Neural progenitor cell (in vitro differentiated cells): ENCODE data around the gene BCAS1. TPM values are rescaled to one million over a fixed set of nuclear protein-coding genes. Genes with fewer than 3 reads are reported as not detected.

Source experiments
- DNase-seq: peaks from one replicate; pipeline ENCODE4 v3.0.0-alpha.2; 2016; ENCODE audit warnings: low spot score
- H2AFZ ChIP-seq: fragments of 200-600 bp; sonication (generic); replicated peaks from 2 replicates; pipeline ENCODE4 v1.6.1; 2016; ENCODE audit warnings: antibody characterized with exemption
- H3F3A ChIP-seq: fragments of 200-600 bp; sonication (generic); 2 replicates; pipeline ENCODE4 v1.6.1; 2016; ENCODE audit warnings: antibody characterized with exemption, low read depth
- H3K27ac ChIP-seq: fragments of 200-600 bp; sonication (generic); 2 replicates; pipeline ENCODE4 v1.5.1; 2016; ENCODE audit warnings: mild to moderate bottlenecking
- H3K27me3 ChIP-seq: fragments of 200-600 bp; sonication (generic); 2 replicates; pipeline ENCODE4 v1.6.1; 2016; ENCODE audit warnings: mild to moderate bottlenecking, moderate library complexity
- H3K36me3 ChIP-seq: fragments of 200-600 bp; sonication (generic); 2 replicates; pipeline ENCODE4 v1.5.1; 2016
- H3K4me1 ChIP-seq: fragments of 200-600 bp; sonication (generic); 2 replicates; pipeline ENCODE4 v1.6.1; 2016; ENCODE audit warnings: mixed run types
- H3K4me2 ChIP-seq: fragments of 200-600 bp; sonication (generic); 2 replicates; pipeline ENCODE4 v1.6.1; 2016
- H3K4me3 ChIP-seq: fragments of 200-600 bp; sonication (generic); 2 replicates; pipeline ENCODE4 v1.5.1; 2016
- H3K79me2 ChIP-seq: fragments of 200-600 bp; sonication (generic); 2 replicates; pipeline ENCODE4 v1.6.1; 2016; ENCODE audit warnings: low read depth
- H3K9ac ChIP-seq: fragments of 200-600 bp; sonication (generic); 2 replicates; pipeline ENCODE4 v1.6.1; 2016
- H3K9me3 ChIP-seq: fragments of 200-600 bp; sonication (generic); 2 replicates; pipeline ENCODE4 v1.5.1; 2016; ENCODE audit warnings: low read depth
- H4K20me1 ChIP-seq: fragments of 200-600 bp; sonication (generic); 2 replicates; pipeline ENCODE4 v1.6.1; 2016; ENCODE audit warnings: low read depth
- H3K27ac Mint-ChIP-seq: 3 replicates; pipeline ENCODE4 v1.8.0; 2021; ENCODE audit warnings: mixed read lengths
- H3K27me3 Mint-ChIP-seq: 2 replicates; pipeline ENCODE4 v1.8.0; 2022; ENCODE audit warnings: low read depth, mild to moderate bottlenecking, inconsistent platforms, moderate library complexity, mixed read lengths; ENCODE audit not compliant: insufficient read depth
- H3K36me3 Mint-ChIP-seq: 3 replicates; pipeline ENCODE4 v1.8.0; 2021; ENCODE audit warnings: mixed read lengths
- H3K4me1 Mint-ChIP-seq: 3 replicates; pipeline ENCODE4 v1.8.0; 2021; ENCODE audit warnings: mixed read lengths
- H3K4me3 Mint-ChIP-seq: 3 replicates; pipeline ENCODE4 v1.8.0; 2021; ENCODE audit warnings: mild to moderate bottlenecking, moderate library complexity, mixed read lengths
- H3K9me3 Mint-ChIP-seq: 3 replicates; pipeline ENCODE4 v1.8.0; 2020; ENCODE audit warnings: mixed read lengths
- CTCF ChIP-seq: fragments of 200-600 bp; sonication (generic); IDR thresholded peaks from 2 replicates; pipeline ENCODE4 v1.5.1; 2017; ENCODE audit warnings: antibody characterized with exemption, mild to moderate bottlenecking
- EZH2 ChIP-seq: fragments of 200-600 bp; sonication (generic); IDR thresholded peaks from 2 replicates; pipeline ENCODE4 v1.6.1; 2017; ENCODE audit warnings: antibody characterized with exemption, mild to moderate bottlenecking, moderate library complexity
- EZH2phosphoT487 ChIP-seq: fragments of 200-600 bp; sonication (generic); IDR thresholded peaks from 2 replicates; pipeline ENCODE4 v1.6.1; 2017; ENCODE audit warnings: antibody characterized with exemption
- total RNA-seq: library from RNA; depleted of rRNA; stranded (reverse); fragments of >200 nt; gene quantifications from 2 replicates; pipeline ENCODE4 v1.2.3, GENCODE V29; 2015; ENCODE audit warnings: low replicate concordance

Gene BCAS1
- total RNA-seq, 1 donor from 2014 or later: not detected

GRCh38 chr20:54100563-54100962, 30.2 kb upstream of the BCAS1 start:
- no peak overlapping the region for H3K4me3 Mint-ChIP-seq
- H3K4me1 Mint-ChIP-seq: peaks cover 8% of the 10 kb centered on the region

GRCh38 chr20:54099894-54100293, 29.5 kb upstream of the BCAS1 start:
- Mint-ChIP-seq H3K9me3 (no peaks in the 10 kb centered on the region), H3K27me3 (peaks cover 6% of the 10 kb centered on the region), H3K36me3 (no peaks in the 10 kb centered on the region), H3K27ac (no peak overlapping the region), H3K4me3 (no peak overlapping the region), H3K4me1 (peaks cover 8% of the 10 kb centered on the region)
- Histone ChIP-seq H3K36me3 (no peaks in the 10 kb centered on the region), H3K9me3 (no peaks in the 10 kb centered on the region), H3K79me2 (no peaks in the 10 kb centered on the region), H3K4me2 (no peak overlapping the region), H3F3A (no peaks in the 10 kb centered on the region), H3K9ac (no peak overlapping the region), H2AFZ (no peak overlapping the region), H3K27me3 (no peaks in the 10 kb centered on the region), H3K27ac (no peak overlapping the region), H3K4me3 (no peak overlapping the region), H4K20me1 (no peaks in the 10 kb centered on the region), H3K4me1 (no peaks in the 10 kb centered on the region)
- no peak for DNase-seq
- TF ChIP-seq CTCF (no peak), EZH2 (no peak), EZH2phosphoT487 (no peak)

More at GRCh38 chr20:54100563-54100962, 30.2 kb upstream of the BCAS1 start:
- TF ChIP-seq EZH2phosphoT487 (no peak), EZH2 (no peak), CTCF (no peak)
- H3K9me3 Mint-ChIP-seq: no peaks in the 10 kb centered on the region
- no peaks in the 10 kb centered on the region for H3K4me1 ChIP-seq
- H3K27ac Mint-ChIP-seq: no peak overlapping the region
- H3F3A ChIP-seq: no peaks in the 10 kb centered on the region
- no peaks in the 10 kb centered on the region for H4K20me1 ChIP-seq
- no peak for DNase-seq
- H3K27me3 Mint-ChIP-seq: peaks cover 6% of the 10 kb centered on the region
- H3K79me2 ChIP-seq: no peaks in the 10 kb centered on the region
- H3K27ac ChIP-seq: no peak overlapping the region
- H3K4me2 ChIP-seq: no peak overlapping the region
- no peak overlapping the region for H3K9ac ChIP-seq
- H3K4me3 ChIP-seq: no peak overlapping the region
- H2AFZ ChIP-seq: no peak overlapping the region
- no peaks in the 10 kb centered on the region for H3K27me3 ChIP-seq
- H3K9me3 ChIP-seq: no peaks in the 10 kb centered on the region
- H3K36me3 Mint-ChIP-seq: no peaks in the 10 kb centered on the region
- no peaks in the 10 kb centered on the region for H3K36me3 ChIP-seq

GRCh38 chr20:54098047-54098446, 27.7 kb upstream of the BCAS1 start:
- no peak overlapping the region for H3K27ac ChIP-seq
- no peak overlapping the region for H3K9ac ChIP-seq
- Mint-ChIP-seq H3K4me3 (no peak overlapping the region), H3K36me3 (no peaks in the 10 kb centered on the region), H3K27me3 (peaks cover 6% of the 10 kb centered on the region), H3K27ac (no peak overlapping the region), H3K9me3 (no peaks in the 10 kb centered on the region), H3K4me1 (peaks cover 17% of the 10 kb centered on the region)
- H3K27me3 ChIP-seq: no peaks in the 10 kb centered on the region
- H3F3A ChIP-seq: no peaks in the 10 kb centered on the region
- H3K36me3 ChIP-seq: no peaks in the 10 kb centered on the region
- no peak for DNase-seq
- H2AFZ ChIP-seq: no peak overlapping the region
- H3K4me1 ChIP-seq: peaks cover 7% of the 10 kb centered on the region
- no peaks in the 10 kb centered on the region for H4K20me1 ChIP-seq
- no peak overlapping the region for H3K4me3 ChIP-seq
- no peak overlapping the region for H3K4me2 ChIP-seq
- TF ChIP-seq EZH2: no peak
- H3K79me2 ChIP-seq: no peaks in the 10 kb centered on the region
- H3K9me3 ChIP-seq: no peaks in the 10 kb centered on the region

- Histone ChIP-seq H4K20me1 (no peaks in the 10 kb centered on the region), H3K36me3 (no peaks in the 10 kb centered on the region), H3K79me2 (no peaks in the 10 kb centered on the region), H3K9me3 (no peaks in the 10 kb centered on the region), H2AFZ (peak overlapping the region; percentile 27), H3K4me1 (peaks cover 7% of the 10 kb centered on the region), H3K27me3 (no peaks in the 10 kb centered on the region), H3K4me2 (no peak overlapping the region), H3K27ac (no peak overlapping the region), H3K4me3 (no peak overlapping the region), H3F3A (no peaks in the 10 kb centered on the region), H3K9ac (no peak overlapping the region)
- Mint-ChIP-seq H3K27me3 (peaks cover 6% of the 10 kb centered on the region), H3K4me1 (peaks cover 18% of the 10 kb centered on the region), H3K27ac (peak overlapping the region; percentile 27), H3K4me3 (no peak overlapping the region), H3K36me3 (no peaks in the 10 kb centered on the region), H3K9me3 (no peaks in the 10 kb centered on the region)
- no peak for TF ChIP-seq CTCF
- no peak for TF ChIP-seq EZH2
- no peak for TF ChIP-seq EZH2phosphoT487
- no peak for DNase-seq
Observed at GRCh38 chr20:54097236-54097529, 26.8 kb upstream of the BCAS1 start.
